ENCODE data around the gene UNC80. TPM values are rescaled to one million over a fixed set of nuclear protein-coding genes. Genes with fewer than 3 reads are reported as not detected.

UNC80 gene
- total and polyA plus RNA-seq, 2 experiments from 2014 or later, result not detected

DNA sequence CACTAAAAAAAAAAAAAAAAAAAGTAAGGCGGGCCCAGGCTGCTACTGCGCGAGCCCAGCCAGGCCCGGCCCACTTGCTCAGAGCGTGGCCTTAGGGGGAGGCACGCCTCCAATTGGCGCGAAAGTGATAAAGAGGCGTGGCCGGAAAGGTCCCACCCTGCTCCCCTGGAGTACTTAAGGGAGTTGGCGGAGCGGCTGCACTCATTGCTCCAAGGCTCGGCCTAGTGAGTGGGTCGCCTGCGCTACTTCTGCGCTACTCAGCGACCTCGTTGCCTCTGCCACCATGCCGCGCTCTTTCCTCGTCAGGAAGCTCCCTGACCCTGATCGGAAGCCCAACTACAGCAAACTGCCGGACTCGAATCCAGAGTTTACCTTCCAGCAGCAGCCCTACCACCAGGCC, 36.9 kb downstream of the UNC80 start:
- Histone ChIP-seq H3K9me2 (ENCODE audit: insufficient read depth) (no peaks in the 10 kb centered on the region), H3K36me3 (ENCODE audit: low read depth) (no peaks in the 10 kb centered on the region), H3F3A (ENCODE audit: insufficient read depth) (no peaks in the 10 kb centered on the region), H3K4me1 (ENCODE audit: insufficient read depth) (no peaks in the 10 kb centered on the region), H3K27me3 (replicated peaks; ENCODE audit: insufficient read depth) (no peaks in the 10 kb centered on the region), H2AFZ (no peak overlapping the region), H3K27ac (no peak overlapping the region), H3K4me2 (ENCODE audit: unreplicated experiment) (no peak overlapping the region), H3K4me3 (no peak overlapping the region), H4K20me1 (ENCODE audit: insufficient read depth) (no peaks in the 10 kb centered on the region), H3K9ac (no peak overlapping the region), H3K9me3 (ENCODE audit: low read depth) (no peaks in the 10 kb centered on the region), H3K79me2 (ENCODE audit: insufficient read depth) (no peaks in the 10 kb centered on the region)
- in situ Hi-C loops (cut with MboI), result no loop called here
- TF ChIP-seq EZH2phosphoT487 (IDR thresholded peaks at IDR 0.05; ENCODE audit: insufficient read depth, low read depth) (no peak), EZH2 (IDR thresholded peaks at IDR 0.05; ENCODE audit: insufficient read depth, poor library complexity, severe bottlenecking) (no peak)
- 86 to 87% methylated on average over 24 of the region's 24 CpGs for WGBS, 2 experiments (ENCODE audit: low coverage in 1 of 2, low lambda C conversion rate in 2 of 2, missing lambda C conversion rate in 2 of 2)
- DNase-seq, result no peak

DNA sequence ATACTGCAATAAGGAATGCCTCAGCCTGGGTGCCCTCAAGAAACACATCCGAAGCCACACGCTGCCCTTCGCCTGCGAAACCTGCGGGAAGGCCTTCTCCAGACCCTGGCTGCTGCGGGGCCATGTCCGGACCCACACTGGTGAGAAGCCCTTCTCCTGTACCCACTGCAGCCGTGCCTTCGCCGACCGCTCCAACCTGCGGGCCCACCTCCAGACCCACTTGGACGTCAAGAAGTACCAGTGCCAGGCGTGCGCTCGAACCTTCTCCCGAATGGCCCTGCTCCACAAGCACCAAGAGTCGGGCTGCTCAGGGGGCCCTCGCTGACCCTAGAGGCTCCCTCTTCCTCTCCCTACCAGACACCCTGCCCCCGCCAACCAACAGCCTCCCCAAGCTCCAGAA, 37.6 kb downstream of the UNC80 start:
- in situ Hi-C loops (cut with MboI), result no loop called here

DNA sequence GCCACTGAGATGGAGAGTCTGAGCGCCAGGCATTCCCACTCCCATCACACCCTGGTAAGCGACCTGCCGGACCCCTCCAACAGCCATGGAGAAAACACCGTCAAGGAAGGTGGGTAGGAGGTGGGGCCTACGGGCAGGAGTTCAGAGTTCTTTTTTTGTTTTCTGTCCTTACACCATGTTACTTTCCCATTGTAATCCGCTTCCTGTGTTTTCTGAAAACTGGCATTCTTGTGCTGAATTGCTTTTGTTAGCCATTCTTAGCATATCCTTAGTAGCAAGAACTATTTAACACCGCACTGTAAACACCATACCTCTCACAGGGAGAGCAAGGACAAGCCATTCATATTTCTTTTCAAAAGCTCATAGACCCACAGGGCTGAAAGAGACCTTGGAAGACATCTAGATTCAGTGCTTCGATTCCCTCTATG, 46.2 kb downstream of the UNC80 start:
- no peak for DNase-seq
- Histone ChIP-seq H2AFZ (no peak overlapping the region), H3K79me2 (ENCODE audit: insufficient read depth) (no peaks in the 10 kb centered on the region), H4K20me1 (ENCODE audit: insufficient read depth) (no peaks in the 10 kb centered on the region), H3K27me3 (replicated peaks; ENCODE audit: insufficient read depth) (no peaks in the 10 kb centered on the region), H3K27ac (no peak overlapping the region), H3K36me3 (ENCODE audit: low read depth) (no peaks in the 10 kb centered on the region), H3K4me2 (ENCODE audit: unreplicated experiment) (no peak overlapping the region), H3K4me3 (no peak overlapping the region), H3F3A (ENCODE audit: insufficient read depth) (no peaks in the 10 kb centered on the region), H3K9me2 (ENCODE audit: insufficient read depth) (no peaks in the 10 kb centered on the region), H3K9me3 (ENCODE audit: low read depth) (no peaks in the 10 kb centered on the region), H3K4me1 (ENCODE audit: insufficient read depth) (no peaks in the 10 kb centered on the region), H3K9ac (no peak overlapping the region)
- 19 to 24% methylated on average over 8 of the region's 8 CpGs for WGBS, 2 experiments (ENCODE audit: low coverage in 1 of 2, low lambda C conversion rate in 2 of 2, missing lambda C conversion rate in 2 of 2)
- TF ChIP-seq EZH2phosphoT487 (IDR thresholded peaks at IDR 0.05; ENCODE audit: insufficient read depth, low read depth) (no peak), EZH2 (IDR thresholded peaks at IDR 0.05; ENCODE audit: insufficient read depth, poor library complexity, severe bottlenecking) (no peak)
- in situ Hi-C loops (cut with MboI), result no loop called here

More for the DNA sequence above, 37.6 kb downstream of the UNC80 start:
- Histone ChIP-seq H3F3A (ENCODE audit: insufficient read depth) (no peaks in the 10 kb centered on the region), H3K9me2 (ENCODE audit: insufficient read depth) (no peaks in the 10 kb centered on the region), H3K36me3 (ENCODE audit: low read depth) (no peaks in the 10 kb centered on the region), H3K4me1 (ENCODE audit: insufficient read depth) (no peaks in the 10 kb centered on the region), H3K27me3 (replicated peaks; ENCODE audit: insufficient read depth) (no peaks in the 10 kb centered on the region), H4K20me1 (ENCODE audit: insufficient read depth) (no peaks in the 10 kb centered on the region), H3K9me3 (ENCODE audit: low read depth) (no peaks in the 10 kb centered on the region), H3K27ac (no peak overlapping the region), H2AFZ (no peak overlapping the region), H3K9ac (no peak overlapping the region), H3K4me2 (ENCODE audit: unreplicated experiment) (no peak overlapping the region), H3K79me2 (ENCODE audit: insufficient read depth) (no peaks in the 10 kb centered on the region), H3K4me3 (no peak overlapping the region)
- 79 to 81% methylated on average over 17 to 18 of the region's 20 CpGs for WGBS, 2 experiments (ENCODE audit: low coverage in 1 of 2, low lambda C conversion rate in 2 of 2, missing lambda C conversion rate in 2 of 2)
- no peak for TF ChIP-seq EZH2 (IDR thresholded peaks at IDR 0.05; ENCODE audit: insufficient read depth, poor library complexity, severe bottlenecking)
- no peak for TF ChIP-seq EZH2phosphoT487 (IDR thresholded peaks at IDR 0.05; ENCODE audit: insufficient read depth, low read depth)
- no peak for DNase-seq

DNA sequence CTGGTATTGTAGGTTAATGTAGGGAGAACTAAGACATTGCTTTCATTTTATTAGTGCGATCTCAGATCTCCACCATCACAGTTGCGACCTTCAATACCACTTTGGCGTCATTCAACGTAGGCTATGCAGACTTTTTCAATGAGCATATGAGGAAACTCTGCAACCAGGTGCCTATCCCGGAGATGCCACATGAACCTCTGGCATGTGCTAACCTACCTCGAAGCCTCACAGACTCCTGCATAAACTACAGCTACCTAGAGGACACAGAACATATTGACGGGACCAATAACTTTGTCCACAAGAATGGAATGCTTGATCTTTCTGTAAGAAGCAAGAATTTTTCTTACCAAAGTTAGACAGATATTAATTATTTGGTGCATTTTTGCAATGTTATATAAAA, 47.3 kb downstream of the UNC80 start:
- Histone ChIP-seq H3K36me3 (ENCODE audit: low read depth) (no peaks in the 10 kb centered on the region), H3K9ac (no peak overlapping the region), H3K27ac (no peak overlapping the region), H3K27me3 (replicated peaks; ENCODE audit: insufficient read depth) (no peaks in the 10 kb centered on the region), H3K9me2 (ENCODE audit: insufficient read depth) (no peaks in the 10 kb centered on the region), H3K9me3 (ENCODE audit: low read depth) (no peaks in the 10 kb centered on the region), H3F3A (ENCODE audit: insufficient read depth) (no peaks in the 10 kb centered on the region), H2AFZ (no peak overlapping the region), H4K20me1 (ENCODE audit: insufficient read depth) (no peaks in the 10 kb centered on the region), H3K4me1 (ENCODE audit: insufficient read depth) (no peaks in the 10 kb centered on the region), H3K79me2 (ENCODE audit: insufficient read depth) (no peaks in the 10 kb centered on the region), H3K4me3 (no peak overlapping the region), H3K4me2 (ENCODE audit: unreplicated experiment) (no peak overlapping the region)
- in situ Hi-C loops (cut with MboI), result no loop called here
- no peak for DNase-seq
- 50 to 51% methylated on average over 7 of the region's 7 CpGs for WGBS, 2 experiments (ENCODE audit: low coverage in 1 of 2, low lambda C conversion rate in 2 of 2, missing lambda C conversion rate in 2 of 2)
- no peak for TF ChIP-seq EZH2phosphoT487 (IDR thresholded peaks at IDR 0.05; ENCODE audit: insufficient read depth, low read depth)
- TF ChIP-seq EZH2 (IDR thresholded peaks at IDR 0.05; ENCODE audit: insufficient read depth, poor library complexity, severe bottlenecking), result no peak

DNA sequence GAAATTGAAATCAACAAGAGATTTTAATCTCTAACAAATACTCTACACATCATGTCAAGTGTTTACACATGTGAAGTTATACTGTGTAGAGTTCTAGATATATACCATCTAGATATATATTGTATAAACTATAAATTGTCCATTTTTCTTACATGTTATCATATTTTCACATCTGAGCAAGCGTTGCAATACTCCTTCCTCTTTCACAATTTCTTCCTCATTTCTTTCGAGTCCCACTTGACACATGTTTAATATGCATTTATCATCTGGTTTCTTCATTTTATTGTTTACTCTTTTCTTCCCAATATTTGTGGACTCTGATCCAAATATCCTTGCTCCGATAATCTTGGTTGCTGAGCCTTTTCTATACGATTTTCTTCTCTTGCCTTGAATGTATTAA, 50.2 kb downstream of the UNC80 start:
- no peak overlapping the region for H2AFZ ChIP-seq
- H3K27ac ChIP-seq, result no peak overlapping the region
- no peaks in the 10 kb centered on the region for H3K9me3 ChIP-seq (ENCODE audit: low read depth)
- WGBS, 2 experiments (ENCODE audit: low coverage in 1 of 2, low lambda C conversion rate in 2 of 2, missing lambda C conversion rate in 2 of 2), result 26 to 33% methylated on average over 4 of the region's 4 CpGs
- no peak for TF ChIP-seq EZH2phosphoT487 (IDR thresholded peaks at IDR 0.05; ENCODE audit: insufficient read depth, low read depth)
- TF ChIP-seq EZH2 (IDR thresholded peaks at IDR 0.05; ENCODE audit: insufficient read depth, poor library complexity, severe bottlenecking), result no peak
- no peaks in the 10 kb centered on the region for H3K4me1 ChIP-seq (ENCODE audit: insufficient read depth)
- H3K9ac ChIP-seq, result no peak overlapping the region
- no peaks in the 10 kb centered on the region for H3K27me3 ChIP-seq (replicated peaks; ENCODE audit: insufficient read depth)
- in situ Hi-C loops (cut with MboI), result no loop called here
- no peaks in the 10 kb centered on the region for H3F3A ChIP-seq (ENCODE audit: insufficient read depth)
- no peaks in the 10 kb centered on the region for H3K79me2 ChIP-seq (ENCODE audit: insufficient read depth)
- H3K9me2 ChIP-seq (ENCODE audit: insufficient read depth), result no peaks in the 10 kb centered on the region
- H3K4me2 ChIP-seq (ENCODE audit: unreplicated experiment), result no peak overlapping the region
- no peaks in the 10 kb centered on the region for H4K20me1 ChIP-seq (ENCODE audit: insufficient read depth)
- no peaks in the 10 kb centered on the region for H3K36me3 ChIP-seq (ENCODE audit: low read depth)
- no peak for DNase-seq
- no peak overlapping the region for H3K4me3 ChIP-seq

Data from GM23248 (cell line).